ENCODE measurements around the gene A2M. TPM values are rescaled to one million over a fixed set of nuclear protein-coding genes. Genes with fewer than 3 reads are reported as not detected.

The A2M gene
- total and polyA plus RNA-seq, 4 donors = 1,731 to 2,622 (median 2,052) TPM

DNA sequence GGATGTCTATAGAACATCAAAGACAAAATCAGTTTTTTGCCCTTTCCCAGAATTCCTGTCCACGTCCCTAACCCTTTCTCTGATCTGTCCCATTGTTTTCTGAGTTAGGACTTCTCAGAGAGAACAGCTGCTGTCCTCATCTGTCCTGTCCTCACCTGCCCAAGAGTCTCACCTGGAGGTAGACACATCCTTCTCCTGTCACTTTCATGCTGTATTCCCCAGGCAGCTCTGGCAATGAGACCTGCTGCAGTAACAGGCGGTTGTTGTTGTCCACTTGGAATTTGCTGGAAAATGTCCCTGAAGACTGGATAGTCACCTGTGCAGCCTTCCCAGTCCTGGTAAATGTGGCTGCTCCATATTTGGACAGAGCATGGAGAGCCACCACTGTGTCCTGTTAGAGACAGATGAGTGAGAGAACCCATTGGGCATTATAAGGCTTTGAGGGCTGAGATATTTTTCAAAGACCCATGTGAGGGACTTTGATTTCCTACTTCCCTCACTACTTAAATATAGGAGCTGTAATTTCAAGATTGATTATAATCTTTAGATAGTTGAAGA lies 43.2 kb downstream of the A2M start:
- Histone ChIP-seq H3K9ac (ENCODE audit: low read depth in 1 of 2, low read length in 2 of 2) (no peak overlapping the region), H3K4me1 (ENCODE audit: control insufficient read depth in 4 of 4, insufficient read depth in 4 of 4, low read length in 3 of 4) (peaks cover 7 to 64% (median 27%) of the 10 kb centered on the region in 4 donors), H3K36me3 (ENCODE audit: control insufficient read depth in 4 of 4, insufficient read depth in 3 of 4, low read depth in 1 of 4, low read length in 3 of 4) (peaks cover 20 to 95% (median 82%) of the 10 kb centered on the region in 4 donors), H3K9me3 (ENCODE audit: control insufficient read depth in 4 of 4, low read length in 3 of 4) (no peaks in the 10 kb centered on the region), H3K27ac (ENCODE audit: low read depth in 1 of 2, low read length in 2 of 2) (peak overlapping the region; percentile 14 to 45), H3K27me3 (ENCODE audit: control insufficient read depth in 4 of 4, insufficient read depth in 4 of 4, low read length in 3 of 4) (no peaks in the 10 kb centered on the region), H3K4me3 (ENCODE audit: low read depth in 1 of 3, low read length in 3 of 3) (no peak overlapping the region)
- 90% methylated on average over 2 of the region's 2 CpGs for WGBS
- DNase-seq (ENCODE audit: low spot score) = no peak
- TF ChIP-seq EGR1 (IDR thresholded peaks at IDR 0.05; ENCODE audit: low read depth in 2 of 2) (no peak), HNF4A (conservative IDR thresholded peaks at IDR 0.05) (no peak), GABPA (IDR thresholded peaks at IDR 0.05 in 1 of 2, conservative IDR thresholded peaks at IDR 0.05 in 1 of 2) (no peak), RAD21 (IDR thresholded peaks at IDR 0.05) (no peak), NR2F2 (IDR thresholded peaks at IDR 0.05) (no peak), TAF1 (conservative IDR thresholded peaks at IDR 0.05) (no peak), FOXA1 (IDR thresholded peaks at IDR 0.05) (no peak), FOXA2 (IDR thresholded peaks at IDR 0.05) (no peak), YY1 (IDR thresholded peaks at IDR 0.05) (no peak), SP1 (IDR thresholded peaks at IDR 0.05) (no peak), HNF4G (IDR thresholded peaks at IDR 0.05) (no peak), RXRA (IDR thresholded peaks at IDR 0.05) (no peak), JUND (IDR thresholded peaks at IDR 0.05) (no peak)
- TF ChIP-seq, protein P1, sequence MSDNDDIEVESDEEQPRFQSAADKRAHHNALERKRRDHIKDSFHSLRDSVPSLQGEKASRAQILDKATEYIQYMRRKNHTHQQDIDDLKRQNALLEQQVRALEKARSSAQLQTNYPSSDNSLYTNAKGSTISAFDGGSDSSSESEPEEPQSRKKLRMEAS (IDR thresholded peaks at IDR 0.05) = no peak
- TF ChIP-seq, protein P2, sequence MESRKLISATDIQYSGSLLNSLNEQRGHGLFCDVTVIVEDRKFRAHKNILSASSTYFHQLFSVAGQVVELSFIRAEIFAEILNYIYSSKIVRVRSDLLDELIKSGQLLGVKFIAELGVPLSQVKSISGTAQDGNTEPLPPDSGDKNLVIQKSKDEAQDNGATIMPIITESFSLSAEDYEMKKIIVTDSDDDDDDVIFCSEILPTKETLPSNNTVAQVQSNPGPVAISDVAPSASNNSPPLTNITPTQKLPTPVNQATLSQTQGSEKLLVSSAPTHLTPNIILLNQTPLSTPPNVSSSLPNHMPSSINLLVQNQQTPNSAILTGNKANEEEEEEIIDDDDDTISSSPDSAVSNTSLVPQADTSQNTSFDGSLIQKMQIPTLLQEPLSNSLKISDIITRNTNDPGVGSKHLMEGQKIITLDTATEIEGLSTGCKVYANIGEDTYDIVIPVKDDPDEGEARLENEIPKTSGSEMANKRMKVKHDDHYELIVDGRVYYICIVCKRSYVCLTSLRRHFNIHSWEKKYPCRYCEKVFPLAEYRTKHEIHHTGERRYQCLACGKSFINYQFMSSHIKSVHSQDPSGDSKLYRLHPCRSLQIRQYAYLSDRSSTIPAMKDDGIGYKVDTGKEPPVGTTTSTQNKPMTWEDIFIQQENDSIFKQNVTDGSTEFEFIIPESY (IDR thresholded peaks at IDR 0.05) = no peak
- TF ChIP-seq, protein P3, sequence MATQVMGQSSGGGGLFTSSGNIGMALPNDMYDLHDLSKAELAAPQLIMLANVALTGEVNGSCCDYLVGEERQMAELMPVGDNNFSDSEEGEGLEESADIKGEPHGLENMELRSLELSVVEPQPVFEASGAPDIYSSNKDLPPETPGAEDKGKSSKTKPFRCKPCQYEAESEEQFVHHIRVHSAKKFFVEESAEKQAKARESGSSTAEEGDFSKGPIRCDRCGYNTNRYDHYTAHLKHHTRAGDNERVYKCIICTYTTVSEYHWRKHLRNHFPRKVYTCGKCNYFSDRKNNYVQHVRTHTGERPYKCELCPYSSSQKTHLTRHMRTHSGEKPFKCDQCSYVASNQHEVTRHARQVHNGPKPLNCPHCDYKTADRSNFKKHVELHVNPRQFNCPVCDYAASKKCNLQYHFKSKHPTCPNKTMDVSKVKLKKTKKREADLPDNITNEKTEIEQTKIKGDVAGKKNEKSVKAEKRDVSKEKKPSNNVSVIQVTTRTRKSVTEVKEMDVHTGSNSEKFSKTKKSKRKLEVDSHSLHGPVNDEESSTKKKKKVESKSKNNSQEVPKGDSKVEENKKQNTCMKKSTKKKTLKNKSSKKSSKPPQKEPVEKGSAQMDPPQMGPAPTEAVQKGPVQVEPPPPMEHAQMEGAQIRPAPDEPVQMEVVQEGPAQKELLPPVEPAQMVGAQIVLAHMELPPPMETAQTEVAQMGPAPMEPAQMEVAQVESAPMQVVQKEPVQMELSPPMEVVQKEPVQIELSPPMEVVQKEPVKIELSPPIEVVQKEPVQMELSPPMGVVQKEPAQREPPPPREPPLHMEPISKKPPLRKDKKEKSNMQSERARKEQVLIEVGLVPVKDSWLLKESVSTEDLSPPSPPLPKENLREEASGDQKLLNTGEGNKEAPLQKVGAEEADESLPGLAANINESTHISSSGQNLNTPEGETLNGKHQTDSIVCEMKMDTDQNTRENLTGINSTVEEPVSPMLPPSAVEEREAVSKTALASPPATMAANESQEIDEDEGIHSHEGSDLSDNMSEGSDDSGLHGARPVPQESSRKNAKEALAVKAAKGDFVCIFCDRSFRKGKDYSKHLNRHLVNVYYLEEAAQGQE (IDR thresholded peaks at IDR 0.05) = no peak
- TF ChIP-seq, protein P4, sequence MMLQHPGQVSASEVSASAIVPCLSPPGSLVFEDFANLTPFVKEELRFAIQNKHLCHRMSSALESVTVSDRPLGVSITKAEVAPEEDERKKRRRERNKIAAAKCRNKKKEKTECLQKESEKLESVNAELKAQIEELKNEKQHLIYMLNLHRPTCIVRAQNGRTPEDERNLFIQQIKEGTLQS (IDR thresholded peaks at IDR 0.05) = no peak
- TF ChIP-seq, protein P5, sequence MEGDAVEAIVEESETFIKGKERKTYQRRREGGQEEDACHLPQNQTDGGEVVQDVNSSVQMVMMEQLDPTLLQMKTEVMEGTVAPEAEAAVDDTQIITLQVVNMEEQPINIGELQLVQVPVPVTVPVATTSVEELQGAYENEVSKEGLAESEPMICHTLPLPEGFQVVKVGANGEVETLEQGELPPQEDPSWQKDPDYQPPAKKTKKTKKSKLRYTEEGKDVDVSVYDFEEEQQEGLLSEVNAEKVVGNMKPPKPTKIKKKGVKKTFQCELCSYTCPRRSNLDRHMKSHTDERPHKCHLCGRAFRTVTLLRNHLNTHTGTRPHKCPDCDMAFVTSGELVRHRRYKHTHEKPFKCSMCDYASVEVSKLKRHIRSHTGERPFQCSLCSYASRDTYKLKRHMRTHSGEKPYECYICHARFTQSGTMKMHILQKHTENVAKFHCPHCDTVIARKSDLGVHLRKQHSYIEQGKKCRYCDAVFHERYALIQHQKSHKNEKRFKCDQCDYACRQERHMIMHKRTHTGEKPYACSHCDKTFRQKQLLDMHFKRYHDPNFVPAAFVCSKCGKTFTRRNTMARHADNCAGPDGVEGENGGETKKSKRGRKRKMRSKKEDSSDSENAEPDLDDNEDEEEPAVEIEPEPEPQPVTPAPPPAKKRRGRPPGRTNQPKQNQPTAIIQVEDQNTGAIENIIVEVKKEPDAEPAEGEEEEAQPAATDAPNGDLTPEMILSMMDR (IDR thresholded peaks at IDR 0.05; ENCODE audit: low read depth, low read length, missing input control) = no peak

Data from liver (tissue), 9 donors.